Activated CD8-positive, alpha-beta memory T cell treated with anti-CD3 and anti-CD28 coated beads, Interleukin-2, amount 10 ng/mL, durations not matched to agents 7 days and 5 days (primary cell): ENCODE results near the gene GPAT2. TPM values are rescaled to one million over a fixed set of nuclear protein-coding genes. Genes with fewer than 3 reads are reported as not detected.
"Not testable (repeated sequence)": the region's sequence is repeated elsewhere in the genome, so short reads cannot be mapped to it uniquely, and the experiment has no call there.

Experiments used
- ATAC-seq: fragments of 150-1000 bp; cut with Tn5 transposase; one replicate; pipeline ENCODE4 v1.10.0; 2021; ENCODE audit warnings: moderate library complexity
- CTCF ChIA-PET: fragments of 350-600 bp; sonication (Branson Sonifier 250); formaldehyde crosslinking; loops from one replicate; lab custom pipeline; 2021; ENCODE audit warnings: antibody characterized with exemption; lab: Charles Lee
- DNase-seq: peaks from one replicate; pipeline ENCODE4 v3.0.0-alpha.2; 2020
- H3K27ac Mint-ChIP-seq: one replicate; pipeline ENCODE4 v1.8.0; 2021; ENCODE audit warnings: mild to moderate bottlenecking, mixed read lengths
- H3K27me3 Mint-ChIP-seq: one replicate; pipeline ENCODE4 v1.8.0; 2021; ENCODE audit warnings: mixed read lengths
- H3K36me3 Mint-ChIP-seq: one replicate; pipeline ENCODE4 v1.8.0; 2021; ENCODE audit warnings: mild to moderate bottlenecking, mixed read lengths
- H3K4me1 Mint-ChIP-seq: one replicate; pipeline ENCODE4 v1.8.0; 2021; ENCODE audit warnings: mixed read lengths
- H3K4me3 Mint-ChIP-seq: one replicate; pipeline ENCODE4 v1.8.0; 2021; ENCODE audit warnings: mild to moderate bottlenecking, moderate library complexity, mixed read lengths
- H3K9me3 Mint-ChIP-seq: one replicate; pipeline ENCODE4 v1.8.0; 2022; ENCODE audit warnings: low read depth, mixed read lengths
- total RNA-seq, 2 experiments: library from RNA; stranded (reverse); gene quantifications; one replicate each; pipeline ENCODE4 v1.2.3, GENCODE V29; 2021

GPAT2 gene
- total RNA-seq, 2 experiments from 2014 or later = 19.6 to 26.7 TPM

DNA sequence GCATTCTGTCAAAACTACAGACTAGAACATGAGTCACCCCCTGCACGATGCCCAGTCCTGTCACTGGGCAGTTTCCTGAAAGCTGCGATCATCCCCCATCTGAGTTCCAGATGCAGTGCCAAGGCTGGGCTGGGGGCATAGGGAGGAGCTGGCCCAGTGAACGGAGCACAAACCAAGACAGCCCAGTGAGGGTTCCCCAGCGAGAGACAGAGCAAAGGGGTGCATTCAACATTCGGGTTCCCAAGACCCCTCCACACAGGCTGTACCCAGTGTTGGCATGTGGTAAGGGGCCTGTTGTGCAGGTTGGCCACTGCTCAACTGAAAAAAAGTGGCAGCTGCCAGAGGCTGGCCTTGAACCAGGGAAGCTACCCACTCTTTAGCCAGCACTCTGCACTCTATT, 35.6 kb upstream of the GPAT2 start:
- CTCF ChIA-PET, H3K4me1 Mint-ChIP-seq, DNase-seq, H3K9me3 Mint-ChIP-seq, H3K27ac Mint-ChIP-seq, ATAC-seq, H3K36me3 Mint-ChIP-seq, H3K27me3 Mint-ChIP-seq, H3K4me3 Mint-ChIP-seq: not testable (repeated sequence)

- ATAC-seq, H3K4me1 Mint-ChIP-seq, DNase-seq, H3K27me3 Mint-ChIP-seq, H3K9me3 Mint-ChIP-seq, H3K4me3 Mint-ChIP-seq, CTCF ChIA-PET, H3K27ac Mint-ChIP-seq, H3K36me3 Mint-ChIP-seq: not testable (repeated sequence)
Measured at GRCh38 chr2:96069878-96070277, 35.2 kb upstream of the GPAT2 start.

DNA sequence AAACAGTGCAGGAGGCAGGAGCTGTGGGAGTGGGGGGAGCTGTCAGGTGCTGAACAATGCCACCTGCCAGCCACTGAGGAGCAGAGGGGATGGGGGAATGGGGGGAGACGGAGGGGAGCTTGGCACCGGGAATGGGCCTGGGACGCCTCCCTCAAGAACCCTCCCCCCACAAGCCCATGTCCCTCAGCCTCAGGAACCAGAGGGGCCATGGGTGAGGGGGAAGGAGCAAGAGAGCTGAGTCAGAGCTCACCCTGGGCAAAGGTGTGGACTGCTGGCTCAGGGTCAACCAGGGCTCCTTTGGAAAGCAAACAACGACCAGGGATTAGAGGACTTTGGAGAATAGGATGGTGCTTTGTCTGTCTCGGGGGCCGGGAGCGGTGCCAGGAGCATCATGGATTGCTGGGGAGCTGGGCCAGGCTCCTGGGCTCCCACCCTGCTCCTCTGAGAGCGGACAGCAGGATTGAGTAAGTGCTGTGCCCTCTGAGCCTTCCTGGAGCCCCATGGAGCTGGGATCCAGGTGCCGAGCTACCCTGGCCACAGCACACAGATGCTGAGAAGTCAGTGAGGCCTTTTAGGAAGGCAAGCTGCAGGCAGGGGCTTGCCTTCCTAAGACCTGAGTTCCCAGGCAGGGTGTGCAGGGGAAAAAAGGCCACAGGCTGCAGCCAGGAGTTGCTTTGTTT, 33.3 kb upstream of the GPAT2 start:
- ATAC-seq, H3K27ac Mint-ChIP-seq, H3K36me3 Mint-ChIP-seq, H3K4me3 Mint-ChIP-seq, H3K4me1 Mint-ChIP-seq, CTCF ChIA-PET, H3K27me3 Mint-ChIP-seq, H3K9me3 Mint-ChIP-seq: not testable (repeated sequence)
- DNase-seq = peak; percentile 27

DNA sequence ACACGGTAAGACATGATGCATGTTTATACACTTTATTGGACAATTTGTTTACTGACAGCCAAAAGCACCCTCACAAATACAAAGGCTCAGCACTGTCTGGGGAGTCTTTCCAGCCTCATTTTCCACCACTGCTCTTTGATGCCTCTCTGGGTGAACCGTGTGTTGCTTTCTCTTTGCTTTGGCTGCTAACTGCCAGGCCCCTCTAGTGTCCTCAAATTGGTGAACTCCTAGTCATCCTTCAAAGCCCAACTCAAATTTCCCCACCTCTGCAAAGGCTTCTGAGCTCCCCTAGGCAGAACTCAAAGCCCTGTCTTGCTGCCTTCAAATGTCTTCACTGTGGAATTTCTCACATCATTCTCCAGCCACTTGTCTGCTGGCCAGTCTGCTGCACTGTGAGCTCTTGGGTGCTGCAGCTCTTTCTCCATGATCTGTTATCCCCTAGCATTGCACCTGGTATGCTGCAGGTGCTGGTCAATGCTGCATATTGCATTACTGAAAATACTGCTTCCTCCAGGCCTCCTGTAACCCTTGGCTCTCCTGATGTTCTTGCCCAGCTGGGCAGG, 32.5 kb upstream of the GPAT2 start:
- H3K4me3 Mint-ChIP-seq, H3K36me3 Mint-ChIP-seq, H3K27me3 Mint-ChIP-seq, H3K9me3 Mint-ChIP-seq, CTCF ChIA-PET, DNase-seq, H3K27ac Mint-ChIP-seq, H3K4me1 Mint-ChIP-seq, ATAC-seq: not testable (repeated sequence)

- ATAC-seq, H3K4me1 Mint-ChIP-seq, H3K27me3 Mint-ChIP-seq: not testable (repeated sequence)
Measured at GRCh38 chr2:96066511-96066910, 31.8 kb upstream of the GPAT2 start.

GRCh38 chr2:96065954-96066353, 31.2 kb upstream of the GPAT2 start:
- H3K36me3 Mint-ChIP-seq, CTCF ChIA-PET, H3K4me3 Mint-ChIP-seq, ATAC-seq, H3K4me1 Mint-ChIP-seq, H3K27me3 Mint-ChIP-seq, H3K27ac Mint-ChIP-seq, H3K9me3 Mint-ChIP-seq, DNase-seq: not testable (repeated sequence)

More at GRCh38 chr2:96066511-96066910, 31.8 kb upstream of the GPAT2 start:
- H3K9me3 Mint-ChIP-seq, CTCF ChIA-PET, H3K4me3 Mint-ChIP-seq, H3K36me3 Mint-ChIP-seq, DNase-seq, H3K27ac Mint-ChIP-seq: not testable (repeated sequence)

- no peak overlapping the region for H3K27ac Mint-ChIP-seq
- ATAC-seq (no peak), DNase-seq (no peak)
- no peaks in the 10 kb centered on the region for H3K36me3 Mint-ChIP-seq
- H3K9me3 Mint-ChIP-seq = no peaks in the 10 kb centered on the region
- H3K4me3 Mint-ChIP-seq = no peak overlapping the region
- CTCF ChIA-PET = no interaction called here
- no peaks in the 10 kb centered on the region for H3K27me3 Mint-ChIP-seq
- H3K4me1 Mint-ChIP-seq = peaks cover 4% of the 10 kb centered on the region
Measured at GRCh38 chr2:96065381-96065930, 30.7 kb upstream of the GPAT2 start.

DNA sequence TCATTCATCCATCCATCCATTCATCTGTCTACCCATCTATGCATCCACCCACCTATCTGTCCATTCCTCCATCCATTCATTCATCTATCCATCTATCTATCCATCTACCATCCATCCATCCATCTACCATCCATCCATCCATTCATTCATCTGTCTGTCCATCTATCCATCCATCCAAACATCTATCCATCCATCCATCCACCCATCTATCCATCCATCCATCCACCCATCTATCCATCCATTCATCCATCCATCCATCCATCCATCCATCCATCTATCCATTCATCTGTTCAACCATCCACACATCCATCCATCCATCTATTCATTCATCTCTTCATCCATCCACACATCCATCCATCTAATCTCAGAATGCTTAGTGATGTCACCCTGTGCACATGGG, 30.0 kb upstream of the GPAT2 start:
- H3K9me3 Mint-ChIP-seq, ATAC-seq, H3K36me3 Mint-ChIP-seq, CTCF ChIA-PET, H3K4me3 Mint-ChIP-seq, DNase-seq, H3K27ac Mint-ChIP-seq, H3K4me1 Mint-ChIP-seq, H3K27me3 Mint-ChIP-seq: not testable (repeated sequence)

DNA sequence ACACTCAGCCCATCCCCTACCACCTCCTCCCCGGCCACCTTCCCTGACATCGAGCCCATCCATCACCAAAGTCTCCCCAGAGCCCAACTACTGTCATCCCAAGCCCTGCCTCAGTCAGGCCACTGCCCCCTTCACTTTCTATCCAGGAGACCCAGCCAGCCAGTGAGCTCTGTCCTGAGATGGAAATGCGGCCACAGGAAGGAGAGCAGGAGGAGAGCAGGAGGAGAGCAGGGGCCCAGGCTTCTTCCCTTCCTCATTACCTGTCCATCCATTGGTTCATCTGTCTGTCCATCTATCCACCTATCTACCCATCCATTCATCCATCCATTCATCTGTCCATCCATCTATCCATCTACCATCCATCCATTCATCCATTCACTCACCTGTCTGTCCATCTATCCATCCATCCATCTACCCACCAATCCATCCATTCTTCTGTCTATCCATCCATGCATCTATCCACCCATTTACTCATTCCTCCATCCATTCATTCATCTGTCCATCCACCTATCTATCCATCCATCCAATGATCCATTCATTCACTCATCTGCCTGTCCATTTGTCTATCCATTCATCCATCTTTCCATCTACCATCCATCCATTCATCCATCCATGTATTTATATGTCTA, 29.4 kb upstream of the GPAT2 start:
- CTCF ChIA-PET, H3K4me1 Mint-ChIP-seq, H3K27ac Mint-ChIP-seq, DNase-seq, H3K27me3 Mint-ChIP-seq, H3K9me3 Mint-ChIP-seq, ATAC-seq, H3K4me3 Mint-ChIP-seq, H3K36me3 Mint-ChIP-seq: not testable (repeated sequence)

- H3K4me3 Mint-ChIP-seq, H3K4me1 Mint-ChIP-seq, CTCF ChIA-PET, H3K36me3 Mint-ChIP-seq, H3K9me3 Mint-ChIP-seq, H3K27me3 Mint-ChIP-seq: not testable (repeated sequence)
- peak overlapping the region; percentile 57 for H3K27ac Mint-ChIP-seq
- peak; percentile 92 for ATAC-seq
- peak; percentile 69 for DNase-seq
Measured at GRCh38 chr2:96063116-96063899, 28.6 kb upstream of the GPAT2 start.

DNA sequence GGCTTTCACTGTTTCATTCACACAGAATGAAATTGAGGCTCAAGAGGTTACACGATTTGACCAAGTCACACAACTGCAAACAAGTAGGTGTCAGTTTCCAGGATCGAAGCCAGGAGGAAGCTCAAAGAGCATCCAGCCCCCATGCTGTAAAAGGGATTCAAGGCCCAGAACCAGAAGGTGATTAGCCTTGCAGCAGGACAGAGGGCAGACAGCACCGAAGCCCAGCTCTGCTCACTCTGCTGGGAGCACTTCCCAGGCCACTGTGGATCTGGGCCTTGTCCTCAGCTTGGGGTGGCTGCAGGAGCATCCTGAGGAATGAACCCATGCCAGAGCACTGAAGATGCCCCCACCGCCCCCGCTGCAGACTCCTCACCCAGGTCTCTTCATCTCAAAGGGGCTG, 27.8 kb upstream of the GPAT2 start:
- DNase-seq, H3K9me3 Mint-ChIP-seq, ATAC-seq, H3K27me3 Mint-ChIP-seq, H3K36me3 Mint-ChIP-seq, H3K4me1 Mint-ChIP-seq, H3K4me3 Mint-ChIP-seq, CTCF ChIA-PET: not testable (repeated sequence)
- peak overlapping the region; percentile 34 for H3K27ac Mint-ChIP-seq

- H3K36me3 Mint-ChIP-seq, ATAC-seq, DNase-seq, H3K27ac Mint-ChIP-seq, CTCF ChIA-PET, H3K4me1 Mint-ChIP-seq, H3K27me3 Mint-ChIP-seq, H3K9me3 Mint-ChIP-seq, H3K4me3 Mint-ChIP-seq: not testable (repeated sequence)
Measured at GRCh38 chr2:96061901-96062300, 27.2 kb upstream of the GPAT2 start.

DNA sequence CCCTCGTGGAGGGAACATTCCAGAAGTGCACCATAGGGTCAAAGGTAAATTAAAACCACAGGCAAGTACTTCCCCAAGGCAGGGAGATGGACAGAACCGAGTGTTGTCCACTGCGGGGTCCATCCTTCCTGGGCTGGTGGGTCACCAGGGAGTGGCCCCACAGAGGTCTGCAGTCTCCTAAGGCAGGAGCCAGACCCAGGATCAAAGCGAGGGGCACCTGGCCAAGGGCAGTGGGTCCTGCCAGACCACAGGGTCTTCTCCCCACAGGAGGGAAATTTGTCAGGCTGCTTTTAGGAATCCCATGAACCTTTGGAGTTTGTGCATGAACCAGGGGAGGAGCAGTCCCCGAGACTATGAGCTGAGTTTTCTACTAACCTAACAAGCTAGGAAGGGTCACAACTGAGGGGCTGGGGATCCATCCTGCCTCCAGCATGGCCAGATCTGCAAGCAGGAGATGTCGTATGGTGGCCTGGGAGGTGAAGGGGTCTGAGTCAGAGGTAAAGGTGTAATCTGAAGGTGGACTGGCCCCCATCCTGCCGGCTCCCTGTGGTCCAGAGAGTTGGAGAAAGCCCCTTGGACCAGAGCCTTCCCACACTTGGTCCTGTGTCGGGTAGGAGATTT, 26.6 kb upstream of the GPAT2 start:
- CTCF ChIA-PET, DNase-seq, H3K4me1 Mint-ChIP-seq, H3K27ac Mint-ChIP-seq, H3K36me3 Mint-ChIP-seq, H3K4me3 Mint-ChIP-seq, H3K27me3 Mint-ChIP-seq, ATAC-seq, H3K9me3 Mint-ChIP-seq: not testable (repeated sequence)
